Gastroesophageal sphincter (tissue), 4 donors: Measurements from ENCODE around the gene DMD. TPM values are rescaled to one million over a fixed set of nuclear protein-coding genes. Genes with fewer than 3 reads are reported as not detected.

Source experiments
- ATAC-seq: fragments of 150-250 bp; one replicate; pipeline ENCODE4 v1.9.1; 2016; ENCODE audit warnings: mild to moderate bottlenecking, moderate library complexity
- H3K27ac ChIP-seq, 4 donors: fragments of 200-600 bp; sonication (generic) in 3 of 4; 1 replicate in 3 of 4; 2 replicates in 1 of 4; pipeline ENCODE4 v1.5.1; 2016 to 2019
- H3K27me3 ChIP-seq: fragments of 200-600 bp; sonication (generic); one replicate; pipeline ENCODE4 v1.5.1; 2019
- H3K36me3 ChIP-seq, 2 donors: fragments of 200-600 bp; sonication (generic); one replicate each; pipeline ENCODE4 v1.5.1; 2019; ENCODE audit warnings: control low read depth in 1 of 2
- H3K4me1 ChIP-seq, 3 donors: fragments of 200-600 bp; sonication (generic); 1 replicate in 2 of 3; 2 replicates in 1 of 3; pipeline ENCODE4 v1.5.1; 2016 to 2019; ENCODE audit warnings: control low read depth in 2 of 3
- H3K4me3 ChIP-seq, 2 donors: fragments of 200-600 bp; sonication (generic); one replicate each; pipeline ENCODE4 v1.5.1; 2019; ENCODE audit warnings: mild to moderate bottlenecking in 1 of 2, moderate library complexity in 1 of 2
- H3K9me3 ChIP-seq, 3 donors: fragments of 200-600 bp; sonication (generic); one replicate each; pipeline ENCODE4 v1.5.1; 2017 to 2019; ENCODE audit warnings: control low read depth in 2 of 3
- EP300 ChIP-seq: sonication (generic); formaldehyde crosslinking; IDR thresholded peaks from one replicate; pipeline ENCODE4 v1.6.1; 2017; ENCODE audit warnings: antibody characterized with exemption, mild to moderate bottlenecking
- POLR2A ChIP-seq, 2 donors: fragments of 450-650 bp; IDR thresholded peaks; one replicate each; pipeline ENCODE4 v1.6.1; 2017; ENCODE audit warnings: antibody characterized with exemption in 2 of 2, mild to moderate bottlenecking in 2 of 2, moderate library complexity in 1 of 2
- POLR2AphosphoS5 ChIP-seq: sonication (generic); formaldehyde crosslinking; IDR thresholded peaks from one replicate; pipeline ENCODE4 v1.6.1; 2017; ENCODE audit warnings: antibody characterized with exemption
- WGBS, 2 donors: methylation state at CpG; one replicate each; pipeline ENCODE4 v1.1.5; 2018; ENCODE audit warnings: low coverage in 1 of 2; 5-methylcytosine and 5-hydroxymethylcytosine counted together
- total RNA-seq, 4 donors: library from RNA; depleted of rRNA; stranded (reverse); fragments of >200 nt; gene quantifications; one replicate each; pipeline ENCODE4 v1.1.0, GENCODE V29; 2016
- TF ChIP-seq, protein P1 (sequence below), 4 experiments: fragments of 200-600 bp in 2 of 4; fragments of 450-650 bp in 2 of 4; sonication (generic) in 1 of 4; IDR thresholded peaks; one replicate each; pipeline ENCODE4 v1.5.1; 2017 to 2019; ENCODE audit warnings: antibody characterized with exemption in 4 of 4, mild to moderate bottlenecking in 2 of 4, moderate library complexity in 2 of 4

DMD gene
- total RNA-seq, 4 donors from 2014 or later: 111 to 225 (median 183) TPM

DNA sequence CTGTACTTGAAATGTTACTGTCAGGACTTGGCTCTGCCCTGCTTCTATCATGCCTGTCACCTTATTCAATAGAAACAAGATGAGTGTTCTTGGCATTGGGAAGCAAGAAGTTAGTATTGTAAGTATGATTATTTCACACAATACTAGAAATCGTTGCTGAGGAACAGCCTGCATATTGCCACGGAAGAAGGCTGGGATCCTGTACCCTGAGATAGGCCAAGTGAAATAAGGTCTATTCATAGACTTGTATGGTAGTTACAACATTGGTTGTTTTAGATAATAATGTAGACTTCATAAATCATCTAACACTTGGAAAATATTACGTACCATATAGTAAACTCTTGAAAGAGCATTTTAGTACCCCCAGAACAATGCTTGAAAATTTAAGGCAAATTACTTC, 215.9 kb downstream of the DMD start:
- H3K36me3 ChIP-seq: no peaks in the 10 kb centered on the region
- no peak for ATAC-seq
- WGBS, 2 donors: 44 to 45% methylated on average over 3 of the region's 3 CpGs
- peak overlapping the region in 1 of 4 donors; percentile 27 for H3K27ac ChIP-seq
- H3K4me3 ChIP-seq: no peak overlapping the region
- H3K9me3 ChIP-seq: no peaks in the 10 kb centered on the region
- no peaks in the 10 kb centered on the region for H3K27me3 ChIP-seq
- no peaks in the 10 kb centered on the region for H3K4me1 ChIP-seq
- no peak for TF ChIP-seq POLR2A (IDR thresholded peaks at IDR 0.05)
- TF ChIP-seq POLR2AphosphoS5: no peak
- TF ChIP-seq, protein P1, sequence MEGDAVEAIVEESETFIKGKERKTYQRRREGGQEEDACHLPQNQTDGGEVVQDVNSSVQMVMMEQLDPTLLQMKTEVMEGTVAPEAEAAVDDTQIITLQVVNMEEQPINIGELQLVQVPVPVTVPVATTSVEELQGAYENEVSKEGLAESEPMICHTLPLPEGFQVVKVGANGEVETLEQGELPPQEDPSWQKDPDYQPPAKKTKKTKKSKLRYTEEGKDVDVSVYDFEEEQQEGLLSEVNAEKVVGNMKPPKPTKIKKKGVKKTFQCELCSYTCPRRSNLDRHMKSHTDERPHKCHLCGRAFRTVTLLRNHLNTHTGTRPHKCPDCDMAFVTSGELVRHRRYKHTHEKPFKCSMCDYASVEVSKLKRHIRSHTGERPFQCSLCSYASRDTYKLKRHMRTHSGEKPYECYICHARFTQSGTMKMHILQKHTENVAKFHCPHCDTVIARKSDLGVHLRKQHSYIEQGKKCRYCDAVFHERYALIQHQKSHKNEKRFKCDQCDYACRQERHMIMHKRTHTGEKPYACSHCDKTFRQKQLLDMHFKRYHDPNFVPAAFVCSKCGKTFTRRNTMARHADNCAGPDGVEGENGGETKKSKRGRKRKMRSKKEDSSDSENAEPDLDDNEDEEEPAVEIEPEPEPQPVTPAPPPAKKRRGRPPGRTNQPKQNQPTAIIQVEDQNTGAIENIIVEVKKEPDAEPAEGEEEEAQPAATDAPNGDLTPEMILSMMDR (IDR thresholded peaks at IDR 0.05): no peak
- no peak for TF ChIP-seq EP300

DNA sequence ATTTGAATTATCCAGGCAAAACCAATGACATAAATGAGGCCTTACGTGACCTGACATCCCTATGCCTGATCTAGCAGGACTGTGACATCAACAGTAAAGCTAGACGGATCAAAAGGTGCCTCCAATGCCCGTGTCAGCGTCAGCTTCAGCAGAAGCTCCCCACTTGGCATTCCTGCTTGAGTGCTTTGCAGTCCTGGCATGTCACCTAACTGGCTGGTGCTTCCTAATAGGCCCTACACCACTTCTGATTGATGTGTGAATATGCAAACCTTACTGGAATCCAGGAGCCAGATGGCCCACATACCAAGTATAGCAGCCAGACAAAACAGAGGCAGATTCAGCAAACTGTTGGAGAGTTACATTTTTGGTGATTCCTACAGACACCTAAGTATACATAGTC, 224.2 kb downstream of the DMD start:
- peak overlapping the region in 2 of 4 donors; percentile 27 to 29 for H3K27ac ChIP-seq
- H3K9me3 ChIP-seq: no peaks in the 10 kb centered on the region
- H3K4me1 ChIP-seq: peaks cover 0 to 24% (median 0%) of the 10 kb centered on the region in 3 donors
- no peaks in the 10 kb centered on the region for H3K36me3 ChIP-seq
- WGBS, 2 donors: 25% methylated on average over 4 of the region's 4 CpGs; no CpG with 5 or more reads in 1 of the 2 donors
- ATAC-seq: no peak
- no peak overlapping the region for H3K4me3 ChIP-seq
- no peaks in the 10 kb centered on the region for H3K27me3 ChIP-seq
- TF ChIP-seq POLR2A (IDR thresholded peaks at IDR 0.05) (no peak), EP300 (no peak), POLR2AphosphoS5 (no peak)
- TF ChIP-seq, protein P1 (IDR thresholded peaks at IDR 0.05): no peak

DNA sequence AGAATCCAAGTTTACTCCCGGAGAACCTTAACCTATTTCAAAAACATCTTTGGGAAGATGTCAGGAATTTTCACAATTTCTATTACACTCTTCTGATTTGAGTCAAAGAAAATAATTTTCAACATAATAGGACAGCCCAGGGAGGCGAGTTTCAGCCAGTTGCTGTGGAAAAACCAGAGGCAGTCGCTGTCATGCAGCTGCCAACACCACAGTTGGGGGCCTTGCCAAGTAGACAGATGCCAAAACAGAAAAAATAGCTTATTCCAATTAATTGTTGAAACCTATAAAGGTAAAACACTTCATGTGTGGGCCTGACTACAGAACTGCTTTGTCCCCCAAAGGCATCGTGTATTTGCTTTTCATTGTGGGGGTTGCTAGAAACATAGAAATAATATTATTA, 225.8 kb downstream of the DMD start:
- H3K27me3 ChIP-seq: no peaks in the 10 kb centered on the region
- no peak for ATAC-seq
- no peak overlapping the region for H3K27ac ChIP-seq
- H3K9me3 ChIP-seq: no peaks in the 10 kb centered on the region
- WGBS, 2 donors: 15 to 36% methylated on average over 4 of the region's 4 CpGs
- no peak overlapping the region for H3K4me3 ChIP-seq
- no peaks in the 10 kb centered on the region for H3K36me3 ChIP-seq
- H3K4me1 ChIP-seq: peaks cover 0 to 24% (median 0%) of the 10 kb centered on the region in 3 donors
- TF ChIP-seq POLR2A (IDR thresholded peaks at IDR 0.05) (no peak), POLR2AphosphoS5 (no peak), EP300 (no peak)
- TF ChIP-seq, protein P1 (IDR thresholded peaks at IDR 0.05): no peak

DNA sequence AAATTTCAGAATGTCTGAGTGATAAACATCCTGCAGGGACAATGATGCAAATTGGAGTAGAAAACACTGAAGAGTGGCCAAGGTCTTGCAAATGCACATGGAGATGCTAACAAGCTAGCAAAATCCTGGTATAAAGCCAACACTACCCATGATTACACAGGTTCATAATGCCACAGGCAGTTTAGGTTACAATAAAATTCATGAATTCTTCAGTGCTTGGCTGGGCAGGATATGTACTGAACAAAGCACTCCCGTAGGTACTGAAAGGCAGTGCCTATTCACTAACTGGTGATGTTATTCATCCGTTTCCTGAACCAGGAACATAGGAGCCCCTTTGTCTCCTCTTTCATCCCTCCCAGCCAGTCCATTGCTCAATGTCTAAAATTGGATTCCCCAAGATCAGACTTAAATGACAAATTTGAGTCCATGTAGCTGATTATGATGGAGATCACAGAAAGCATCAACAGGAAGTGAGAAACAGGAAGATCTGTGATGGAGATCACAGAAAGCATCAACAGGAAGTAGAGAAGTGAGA, 244.5 kb downstream of the DMD start:
- Histone ChIP-seq H3K36me3 (no peaks in the 10 kb centered on the region), H3K27ac (no peak overlapping the region), H3K27me3 (no peaks in the 10 kb centered on the region), H3K4me3 (no peak overlapping the region), H3K9me3 (no peaks in the 10 kb centered on the region), H3K4me1 (no peaks in the 10 kb centered on the region)
- TF ChIP-seq EP300: no peak
- TF ChIP-seq POLR2AphosphoS5: no peak
- no peak for TF ChIP-seq POLR2A (IDR thresholded peaks at IDR 0.05)
- TF ChIP-seq, protein P1 (IDR thresholded peaks at IDR 0.05): no peak
- no peak for ATAC-seq
- 86% methylated on average over 1 of the region's 2 CpGs; no CpG with 5 or more reads in 1 of the 2 donors for WGBS, 2 donors

DNA sequence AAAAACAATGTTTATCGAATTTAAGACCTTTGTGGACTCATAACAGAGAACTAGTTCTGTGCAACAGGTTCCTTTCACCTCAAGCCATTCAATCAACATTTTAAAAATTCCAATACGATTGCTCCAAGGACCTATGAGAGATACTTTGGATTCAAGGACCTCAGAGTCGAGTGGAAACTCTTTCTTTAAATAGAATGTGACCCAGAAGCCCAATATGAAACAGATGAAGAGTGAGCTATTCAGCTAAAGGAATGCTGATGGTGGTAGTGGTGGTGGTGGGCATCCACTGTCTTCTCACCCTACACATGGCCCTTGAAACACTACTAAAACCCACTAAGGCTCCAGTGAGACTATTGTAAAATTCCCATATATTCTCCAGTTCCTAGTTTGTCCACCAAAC, 257.2 kb downstream of the DMD start:
- no peaks in the 10 kb centered on the region for H3K9me3 ChIP-seq
- ATAC-seq: no peak
- H3K27ac ChIP-seq: no peak overlapping the region
- no peaks in the 10 kb centered on the region for H3K36me3 ChIP-seq
- no peaks in the 10 kb centered on the region for H3K4me1 ChIP-seq
- H3K4me3 ChIP-seq: no peak overlapping the region
- TF ChIP-seq EP300: no peak
- TF ChIP-seq, protein P1 (IDR thresholded peaks at IDR 0.05): no peak
- TF ChIP-seq POLR2AphosphoS5: no peak
- TF ChIP-seq POLR2A (IDR thresholded peaks at IDR 0.05): no peak
- WGBS, 2 donors: 54 to 77% methylated on average over 3 of the region's 3 CpGs
- no peaks in the 10 kb centered on the region for H3K27me3 ChIP-seq
